HG02623 (cell line): ENCODE data around the gene PPWD1.
"Not testable (repeated sequence)": the region's sequence is repeated elsewhere in the genome, so short reads cannot be mapped to it uniquely, and the experiment has no call there.

ENCODE experiments used
- ATAC-seq: cut with Tn5 transposase; IDR thresholded peaks from one replicate; pipeline ENCODE4 v1.9.1; 2021; ENCODE audit warnings: moderate library complexity; ENCODE audit not compliant: unreplicated experiment

Gene PPWD1

GRCh38 chr5:65562731-65563701, at the start of gene PPWD1, which contains the start of gene CENPK:
Gene PPWD1 (plus strand): TSS chr5:65563296. CDS start chr5:65563311, 15 bp downstream.
Gene CENPK (minus strand): TSS chr5:65563168. CDS start chr5:65554907, 8,261 bp downstream.
- ATAC-seq, result peak; percentile 99

- no peak for ATAC-seq
Measured at GRCh38 chr5:65525726-65526125, 37.4 kb upstream of the PPWD1 start.

GRCh38 chr5:65530904-65531303, 32.2 kb upstream of the PPWD1 start:
- ATAC-seq, result no peak

- ATAC-seq, result no peak
Measured at GRCh38 chr5:65535529-65535987, 27.5 kb upstream of the PPWD1 start.

- no peak for ATAC-seq
Measured at GRCh38 chr5:65539827-65540226, 23.3 kb upstream of the PPWD1 start.

GRCh38 chr5:65544473-65544872, 18.6 kb upstream of the PPWD1 start:
- ATAC-seq, result no peak

GRCh38 chr5:65546141-65546540, 17.0 kb upstream of the PPWD1 start:
- no peak for ATAC-seq

GRCh38 chr5:65548281-65548680, 14.8 kb upstream of the PPWD1 start:
- ATAC-seq, result no peak

- no peak for ATAC-seq
Measured at GRCh38 chr5:65553941-65554340, 9.2 kb upstream of the PPWD1 start.

- no peak for ATAC-seq
Measured at GRCh38 chr5:65555287-65555686, 7.8 kb upstream of the PPWD1 start.

GRCh38 chr5:65556181-65556580, 6.9 kb upstream of the PPWD1 start:
- ATAC-seq, result no peak

GRCh38 chr5:65556718-65557117, 6.4 kb upstream of the PPWD1 start:
- ATAC-seq, result no peak

GRCh38 chr5:65563777-65564176, 681 bp downstream of the PPWD1 start:
- ATAC-seq, result no peak

- ATAC-seq, result no peak
Measured at GRCh38 chr5:65566505-65566904, 3.4 kb downstream of the PPWD1 start.

- no peak for ATAC-seq
Measured at GRCh38 chr5:65570598-65571226, 7.6 kb downstream of the PPWD1 start.

- no peak for ATAC-seq
Measured at GRCh38 chr5:65577141-65577540, 14.0 kb downstream of the PPWD1 start.

- ATAC-seq, result no peak
Measured at GRCh38 chr5:65588694-65589093, 25.6 kb downstream of the PPWD1 start.

- ATAC-seq, result not testable (repeated sequence)
Measured at GRCh38 chr5:65601761-65602160, 38.7 kb downstream of the PPWD1 start.

- no peak for ATAC-seq
Measured at GRCh38 chr5:65611524-65611923, 48.4 kb downstream of the PPWD1 start.

- ATAC-seq, result no peak
Measured at GRCh38 chr5:65612298-65612907, 49.3 kb downstream of the PPWD1 start.

GRCh38 chr5:65620021-65620420, 56.9 kb downstream of the PPWD1 start:
- ATAC-seq, result no peak
